Neural cell (in vitro differentiated cells): Measurements from ENCODE around the gene TPGS1. TPM values are rescaled to one million over a fixed set of nuclear protein-coding genes. Genes with fewer than 3 reads are reported as not detected.

ENCODE experiments used
- H2AFZ ChIP-seq: fragments of 200-600, 300-800 bp; sonication (generic), shearing (Covaris generic); 2 replicates; pipeline ENCODE4 v1.6.0; 2014; ENCODE audit warnings: low read depth, mild to moderate bottlenecking, antibody characterized with exemption, low read length, moderate library complexity
- H3F3A ChIP-seq: fragments of 200-600 bp; shearing (Covaris generic); 2 replicates; pipeline ENCODE4 v1.6.1; 2016; ENCODE audit warnings: mild to moderate bottlenecking, moderate library complexity, mixed read lengths, antibody characterized with exemption, low read length; ENCODE audit not compliant: insufficient read depth, poor library complexity, severe bottlenecking
- H3K27ac ChIP-seq: fragments of 200-600, 300-800 bp; sonication (generic), shearing (Covaris generic); 2 replicates; pipeline ENCODE4 v1.5.1; 2014; ENCODE audit warnings: mild to moderate bottlenecking, low read length, moderate library complexity
- H3K27me3 ChIP-seq: fragments of 300-800, 200-600 bp; sonication (generic), shearing (Covaris generic); 2 replicates; pipeline ENCODE4 v1.6.0; 2014; ENCODE audit warnings: mild to moderate bottlenecking, low read depth, low read length, moderate library complexity; ENCODE audit not compliant: insufficient read depth
- H3K36me3 ChIP-seq: fragments of 300-800, 200-600 bp; sonication (generic), shearing (Covaris generic); 2 replicates; pipeline ENCODE4 v1.5.1; 2014; ENCODE audit warnings: mild to moderate bottlenecking, antibody characterized with exemption, low read length, moderate library complexity; ENCODE audit not compliant: insufficient read depth
- H3K4me2 ChIP-seq: fragments of 300-800, 200-600 bp; sonication (generic), shearing (Covaris generic); 2 replicates; pipeline ENCODE4 v1.6.0; 2014; ENCODE audit warnings: mild to moderate bottlenecking, low read length
- H3K4me3 ChIP-seq: fragments of 300-800, 200-600 bp; sonication (generic), shearing (Covaris generic); 2 replicates; pipeline ENCODE4 v1.5.1; 2014; ENCODE audit warnings: mild to moderate bottlenecking, low read length, moderate library complexity
- H3K79me2 ChIP-seq: fragments of 200-600 bp; shearing (Covaris generic); replicated peaks from 2 replicates; pipeline ENCODE4 v1.6.0; 2014; ENCODE audit warnings: mild to moderate bottlenecking, low read length, moderate library complexity; ENCODE audit not compliant: insufficient read depth
- H3K9ac ChIP-seq: fragments of 300-800, 200-600 bp; sonication (generic), shearing (Covaris generic); 2 replicates; pipeline ENCODE4 v1.6.1; 2016; ENCODE audit warnings: mild to moderate bottlenecking, low read length, mixed read lengths
- H3K9me2 ChIP-seq: fragments of 200-600 bp; shearing (Covaris generic); 2 replicates; pipeline ENCODE4 v1.6.1; 2016; ENCODE audit warnings: mild to moderate bottlenecking, low read length, mixed read lengths; ENCODE audit not compliant: insufficient read depth
- H3K9me3 ChIP-seq: fragments of 200-600, 300-800 bp; sonication (generic), shearing (Covaris generic); 2 replicates; pipeline ENCODE4 v1.6.1; 2016; ENCODE audit warnings: mild to moderate bottlenecking, mixed run types, low read length, moderate library complexity, mixed read lengths
- H4K20me1 ChIP-seq: fragments of 200-600 bp; shearing (Covaris generic); 2 replicates; pipeline ENCODE4 v1.6.1; 2016; ENCODE audit warnings: mild to moderate bottlenecking, mixed run types; ENCODE audit not compliant: insufficient read depth
- EP300 ChIP-seq: fragments of 450-650 bp; conservative IDR thresholded peaks from 2 replicates; pipeline ENCODE4 v1.6.1; 2014; ENCODE audit warnings: antibody characterized with exemption, mild to moderate bottlenecking, moderate library complexity; ENCODE audit not compliant: poor library complexity, severe bottlenecking
- EZH2 ChIP-seq: fragments of 200-600, 300-800 bp; shearing (Covaris generic), sonication (generic); IDR thresholded peaks from 2 replicates; pipeline ENCODE4 v1.6.1; 2014; ENCODE audit warnings: antibody characterized with exemption, low read length, borderline replicate concordance, mild to moderate bottlenecking; ENCODE audit not compliant: insufficient read depth, poor library complexity, severe bottlenecking
- MXI1 ChIP-seq: fragments of 450-650 bp; conservative IDR thresholded peaks from 2 replicates; pipeline ENCODE4 v1.6.1; 2014; ENCODE audit warnings: antibody characterized with exemption, mild to moderate bottlenecking; ENCODE audit not compliant: poor library complexity, severe bottlenecking
- POLR2AphosphoS5 ChIP-seq: IDR thresholded peaks from 2 replicates; pipeline ENCODE4 v1.6.1; 2012
- RAD21 ChIP-seq: fragments of 450-650 bp; conservative IDR thresholded peaks from 2 replicates; pipeline ENCODE4 v1.6.1; 2014; ENCODE audit warnings: antibody characterized with exemption, mild to moderate bottlenecking, moderate library complexity
- SMC3 ChIP-seq: fragments of 450-650 bp; conservative IDR thresholded peaks from 2 replicates; pipeline ENCODE4 v1.6.1; 2014; ENCODE audit warnings: antibody characterized with exemption, mild to moderate bottlenecking, moderate library complexity; ENCODE audit not compliant: poor library complexity
- TAF1 ChIP-seq: IDR thresholded peaks from 2 replicates; pipeline ENCODE4 v1.6.1; 2012; ENCODE audit warnings: low read depth
- polyA plus RNA-seq: library from polyadenylated mRNA; depleted of rRNA; stranded (reverse); fragments of >200 nt; gene quantifications from 2 replicates; pipeline ENCODE4 v1.2.3, GENCODE V29; 2014
- TF ChIP-seq, protein P1 (sequence below): IDR thresholded peaks from 2 replicates; pipeline ENCODE4 v1.6.1; 2012; ENCODE audit warnings: borderline replicate concordance
- TF ChIP-seq, protein P2 (sequence below): fragments of 450-650 bp; IDR thresholded peaks from 2 replicates; pipeline ENCODE4 v1.5.1; 2014; ENCODE audit warnings: antibody characterized with exemption, mild to moderate bottlenecking, moderate library complexity; ENCODE audit not compliant: poor library complexity, severe bottlenecking

The TPGS1 gene
- polyA plus RNA-seq, 1 donor from 2014 or later: 79.6 TPM

DNA sequence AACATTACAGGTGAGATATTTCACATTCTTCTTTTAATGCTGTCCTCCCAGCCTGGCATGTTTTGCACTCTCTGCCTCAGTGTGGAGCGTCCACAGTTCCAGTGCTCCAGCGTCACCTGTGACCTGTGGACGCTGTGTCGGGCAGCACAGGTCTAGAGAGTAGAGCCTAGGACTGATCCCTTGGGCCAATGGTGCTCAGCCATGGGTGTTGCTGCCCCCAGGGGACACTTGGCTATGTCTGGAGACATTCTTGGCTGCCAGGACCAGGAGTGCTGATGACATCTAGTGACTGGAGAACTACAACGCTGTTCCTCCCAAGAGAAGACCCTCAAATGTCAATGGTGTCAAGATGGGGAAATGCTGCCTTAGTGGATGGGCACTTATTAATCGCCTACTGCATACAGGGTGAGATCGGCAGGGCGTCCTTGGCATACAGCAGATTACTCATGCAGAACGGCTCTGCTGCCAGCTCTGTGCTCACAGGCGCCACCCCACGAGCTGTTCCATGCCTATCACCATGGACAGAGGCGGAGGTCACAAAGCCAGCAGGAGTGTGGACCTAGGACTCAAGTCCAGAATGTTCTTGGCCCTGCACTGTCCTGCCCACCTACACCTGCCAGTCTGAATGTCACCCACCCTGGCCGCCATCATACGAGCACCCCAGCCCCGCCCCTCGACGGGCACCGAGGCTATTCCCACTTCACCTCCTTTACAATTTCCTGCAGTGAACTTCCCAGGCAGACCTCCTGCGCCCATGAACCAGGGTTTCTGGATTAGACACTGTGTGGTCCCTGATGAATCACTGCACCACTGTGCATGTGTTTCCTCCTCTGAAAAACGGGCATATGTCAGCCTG is 24.9 kb upstream of the TPGS1 start:
- no peak overlapping the region for H3K9ac ChIP-seq
- H3K9me2 ChIP-seq: no peaks in the 10 kb centered on the region
- H4K20me1 ChIP-seq: no peaks in the 10 kb centered on the region
- no peak overlapping the region for H3K4me2 ChIP-seq
- H3K79me2 ChIP-seq: no peaks in the 10 kb centered on the region
- TF ChIP-seq RAD21: no peak
- no peak for TF ChIP-seq TAF1
- no peak for TF ChIP-seq SMC3
- no peak for TF ChIP-seq EP300
- TF ChIP-seq, protein P1, sequence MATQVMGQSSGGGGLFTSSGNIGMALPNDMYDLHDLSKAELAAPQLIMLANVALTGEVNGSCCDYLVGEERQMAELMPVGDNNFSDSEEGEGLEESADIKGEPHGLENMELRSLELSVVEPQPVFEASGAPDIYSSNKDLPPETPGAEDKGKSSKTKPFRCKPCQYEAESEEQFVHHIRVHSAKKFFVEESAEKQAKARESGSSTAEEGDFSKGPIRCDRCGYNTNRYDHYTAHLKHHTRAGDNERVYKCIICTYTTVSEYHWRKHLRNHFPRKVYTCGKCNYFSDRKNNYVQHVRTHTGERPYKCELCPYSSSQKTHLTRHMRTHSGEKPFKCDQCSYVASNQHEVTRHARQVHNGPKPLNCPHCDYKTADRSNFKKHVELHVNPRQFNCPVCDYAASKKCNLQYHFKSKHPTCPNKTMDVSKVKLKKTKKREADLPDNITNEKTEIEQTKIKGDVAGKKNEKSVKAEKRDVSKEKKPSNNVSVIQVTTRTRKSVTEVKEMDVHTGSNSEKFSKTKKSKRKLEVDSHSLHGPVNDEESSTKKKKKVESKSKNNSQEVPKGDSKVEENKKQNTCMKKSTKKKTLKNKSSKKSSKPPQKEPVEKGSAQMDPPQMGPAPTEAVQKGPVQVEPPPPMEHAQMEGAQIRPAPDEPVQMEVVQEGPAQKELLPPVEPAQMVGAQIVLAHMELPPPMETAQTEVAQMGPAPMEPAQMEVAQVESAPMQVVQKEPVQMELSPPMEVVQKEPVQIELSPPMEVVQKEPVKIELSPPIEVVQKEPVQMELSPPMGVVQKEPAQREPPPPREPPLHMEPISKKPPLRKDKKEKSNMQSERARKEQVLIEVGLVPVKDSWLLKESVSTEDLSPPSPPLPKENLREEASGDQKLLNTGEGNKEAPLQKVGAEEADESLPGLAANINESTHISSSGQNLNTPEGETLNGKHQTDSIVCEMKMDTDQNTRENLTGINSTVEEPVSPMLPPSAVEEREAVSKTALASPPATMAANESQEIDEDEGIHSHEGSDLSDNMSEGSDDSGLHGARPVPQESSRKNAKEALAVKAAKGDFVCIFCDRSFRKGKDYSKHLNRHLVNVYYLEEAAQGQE: no peak
- TF ChIP-seq EZH2: no peak
- TF ChIP-seq, protein P2, sequence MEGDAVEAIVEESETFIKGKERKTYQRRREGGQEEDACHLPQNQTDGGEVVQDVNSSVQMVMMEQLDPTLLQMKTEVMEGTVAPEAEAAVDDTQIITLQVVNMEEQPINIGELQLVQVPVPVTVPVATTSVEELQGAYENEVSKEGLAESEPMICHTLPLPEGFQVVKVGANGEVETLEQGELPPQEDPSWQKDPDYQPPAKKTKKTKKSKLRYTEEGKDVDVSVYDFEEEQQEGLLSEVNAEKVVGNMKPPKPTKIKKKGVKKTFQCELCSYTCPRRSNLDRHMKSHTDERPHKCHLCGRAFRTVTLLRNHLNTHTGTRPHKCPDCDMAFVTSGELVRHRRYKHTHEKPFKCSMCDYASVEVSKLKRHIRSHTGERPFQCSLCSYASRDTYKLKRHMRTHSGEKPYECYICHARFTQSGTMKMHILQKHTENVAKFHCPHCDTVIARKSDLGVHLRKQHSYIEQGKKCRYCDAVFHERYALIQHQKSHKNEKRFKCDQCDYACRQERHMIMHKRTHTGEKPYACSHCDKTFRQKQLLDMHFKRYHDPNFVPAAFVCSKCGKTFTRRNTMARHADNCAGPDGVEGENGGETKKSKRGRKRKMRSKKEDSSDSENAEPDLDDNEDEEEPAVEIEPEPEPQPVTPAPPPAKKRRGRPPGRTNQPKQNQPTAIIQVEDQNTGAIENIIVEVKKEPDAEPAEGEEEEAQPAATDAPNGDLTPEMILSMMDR: no peak
- H3K27me3 ChIP-seq: no peaks in the 10 kb centered on the region
- H3K4me3 ChIP-seq: no peak overlapping the region
- no peaks in the 10 kb centered on the region for H3K36me3 ChIP-seq
- H3K9me3 ChIP-seq: peaks cover 2% of the 10 kb centered on the region
- no peak overlapping the region for H2AFZ ChIP-seq
- no peaks in the 10 kb centered on the region for H3F3A ChIP-seq
- H3K27ac ChIP-seq: no peak overlapping the region

DNA sequence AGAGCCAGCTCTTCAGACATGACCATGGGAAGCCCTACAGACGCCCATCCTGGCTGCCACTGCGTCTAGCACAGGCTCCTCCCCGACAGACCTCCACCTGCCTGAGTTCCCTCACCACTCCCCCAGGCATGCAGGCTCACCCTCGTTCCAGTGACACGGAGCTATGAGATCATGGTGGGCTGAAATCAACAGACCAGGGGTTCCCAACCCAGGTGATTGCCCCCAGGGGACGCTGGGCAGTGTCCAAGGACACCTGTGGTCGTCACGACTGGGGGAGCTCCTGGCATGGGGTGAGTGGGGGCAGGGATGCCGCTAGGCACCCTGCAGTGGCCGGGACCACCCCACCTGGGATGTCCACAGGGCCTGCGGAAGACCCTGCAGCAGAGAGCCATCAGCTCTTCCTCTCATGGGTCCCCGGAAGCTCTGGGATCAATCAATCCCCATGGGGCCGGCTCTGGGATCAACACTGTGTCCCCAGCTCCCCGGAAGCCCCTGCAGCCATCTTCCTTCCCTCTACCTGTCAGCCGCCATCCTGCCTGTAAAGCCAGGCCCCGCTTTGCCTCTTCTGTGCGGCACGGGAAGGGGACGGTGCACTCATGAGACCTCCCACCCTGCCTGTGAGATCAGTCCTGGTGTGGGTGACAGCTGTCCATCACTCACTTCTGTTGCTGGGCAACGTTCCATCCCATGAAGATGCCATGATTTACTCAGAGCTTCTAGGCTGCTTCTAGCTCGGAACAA is 23.8 kb upstream of the TPGS1 start:
- Histone ChIP-seq H3K4me2 (no peak overlapping the region), H4K20me1 (no peaks in the 10 kb centered on the region), H3K79me2 (no peaks in the 10 kb centered on the region), H3F3A (no peaks in the 10 kb centered on the region), H3K9me3 (peaks cover 2% of the 10 kb centered on the region), H3K9me2 (no peaks in the 10 kb centered on the region), H3K4me3 (peak overlapping the region; percentile 25), H3K9ac (peak overlapping the region; percentile 49), H2AFZ (no peak overlapping the region), H3K36me3 (no peaks in the 10 kb centered on the region), H3K27me3 (no peaks in the 10 kb centered on the region), H3K27ac (peak overlapping the region; percentile 53)
- TF ChIP-seq EZH2 (no peak), SMC3 (no peak), POLR2AphosphoS5 (peak; percentile 17), TAF1 (no peak), RAD21 (no peak), EP300 (peak; percentile 62), MXI1 (no peak)
- TF ChIP-seq, protein P1: no peak
- TF ChIP-seq, protein P2: no peak
